IPS-11a (cell line): ENCODE measurements around the gene SETX.

Source experiments
- H3K4me3 ChIP-seq: one replicate; pipeline ENCODE4 v1.5.1; 2013; ENCODE audit warnings: low read depth, low read length, control low read depth

Gene SETX

DNA sequence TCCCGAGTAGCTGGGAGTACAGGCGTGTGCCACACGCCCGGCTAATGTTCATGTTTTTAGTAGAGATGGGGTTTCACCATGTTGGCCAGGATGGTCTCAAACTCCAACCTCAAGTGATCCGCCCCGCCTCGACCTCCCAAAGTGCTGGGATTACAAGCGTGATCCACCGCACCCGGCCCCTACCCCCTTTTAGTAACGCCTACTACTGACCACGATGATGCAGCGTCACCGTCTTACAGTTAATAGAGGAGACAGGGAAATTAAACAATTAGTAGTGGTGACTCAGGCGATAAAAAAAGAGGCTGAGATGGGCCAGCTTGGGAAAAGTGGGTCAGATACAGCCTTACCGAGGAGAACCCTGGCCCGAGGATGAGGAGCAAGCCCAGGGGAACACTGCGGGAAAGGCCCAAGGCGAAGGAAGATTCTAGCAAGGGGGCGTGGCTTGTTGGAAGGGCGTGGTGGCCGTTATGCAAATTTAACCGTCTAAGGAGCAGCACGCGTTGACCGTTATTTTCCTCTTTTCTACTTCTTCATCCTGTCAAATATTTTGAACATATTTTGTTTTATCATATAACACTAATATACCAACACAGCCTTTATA lies 1.6 kb upstream of the SETX start:
- H3K4me3 ChIP-seq: no peak overlapping the region

DNA sequence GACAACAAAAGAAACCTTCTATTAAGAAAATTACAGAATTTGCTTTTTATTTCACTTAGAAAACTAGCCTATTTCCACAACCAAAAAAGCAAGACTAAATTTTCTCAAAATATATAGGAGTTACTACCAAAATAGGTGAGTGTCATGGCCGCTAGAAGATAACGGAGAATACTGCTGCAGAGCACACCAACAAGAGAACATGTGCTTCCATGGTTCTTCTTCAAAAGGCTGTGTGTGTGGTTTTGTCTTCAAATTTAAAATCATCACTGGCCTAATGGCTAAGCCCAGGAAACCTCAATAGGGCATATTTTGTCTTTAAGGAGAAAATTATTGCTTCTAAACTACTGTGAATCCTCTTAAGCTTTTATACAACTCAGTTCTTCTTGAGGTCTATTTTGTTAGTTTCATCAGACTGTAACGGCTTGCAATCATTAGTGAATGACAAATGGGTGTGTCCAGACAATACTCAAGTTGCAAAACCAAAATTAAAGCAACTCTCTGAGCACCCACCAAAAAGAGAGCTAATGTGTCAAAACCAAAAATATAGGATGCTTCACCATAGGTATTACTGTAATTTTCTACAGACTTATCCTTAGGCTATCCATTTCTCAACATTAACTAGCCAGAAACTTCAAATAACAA lies 3.3 kb downstream of the SETX start:
- H3K4me3 ChIP-seq: no peak overlapping the region

DNA sequence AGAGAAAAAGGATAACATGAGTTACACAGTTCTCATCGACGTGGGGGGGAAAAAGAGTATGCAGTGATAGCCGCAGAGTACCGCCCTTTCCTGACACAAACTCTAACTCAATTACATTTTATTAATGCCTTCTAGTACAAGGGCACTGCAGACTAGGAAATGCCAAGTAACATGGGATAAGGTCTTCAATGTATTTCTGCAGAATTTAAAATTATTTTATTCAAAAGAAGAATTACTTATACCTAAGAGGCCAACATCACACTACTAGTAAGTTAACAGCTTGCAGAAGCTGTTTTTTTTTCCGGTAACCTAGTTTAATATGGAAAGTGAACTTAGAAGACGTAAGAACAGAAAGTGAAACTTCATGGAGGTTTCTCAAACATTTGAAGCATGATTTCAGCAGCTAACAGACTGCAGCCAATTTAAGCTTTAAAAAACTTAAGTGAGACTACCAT lies 3.9 kb downstream of the SETX start:
- no peak overlapping the region for H3K4me3 ChIP-seq

DNA sequence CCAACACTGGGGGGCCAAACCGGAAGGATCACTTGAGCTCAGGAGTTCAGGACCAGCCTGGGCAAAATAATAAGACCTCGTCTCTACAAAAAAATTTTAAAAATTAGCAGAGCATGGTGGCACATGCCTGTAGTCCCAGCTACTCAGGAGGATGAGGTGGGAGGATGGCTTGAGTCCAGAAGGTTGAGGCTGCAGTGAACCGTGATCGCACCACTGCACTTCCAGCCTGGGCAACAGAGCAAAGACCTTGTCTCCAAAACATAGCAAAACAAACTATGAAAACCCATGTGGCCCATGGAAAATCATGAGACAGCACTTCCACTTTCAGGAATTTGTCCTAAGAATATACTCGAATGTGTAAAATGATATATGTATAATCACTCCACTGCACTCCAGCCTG lies 6.1 kb downstream of the SETX start:
- H3K4me3 ChIP-seq: no peak overlapping the region

DNA sequence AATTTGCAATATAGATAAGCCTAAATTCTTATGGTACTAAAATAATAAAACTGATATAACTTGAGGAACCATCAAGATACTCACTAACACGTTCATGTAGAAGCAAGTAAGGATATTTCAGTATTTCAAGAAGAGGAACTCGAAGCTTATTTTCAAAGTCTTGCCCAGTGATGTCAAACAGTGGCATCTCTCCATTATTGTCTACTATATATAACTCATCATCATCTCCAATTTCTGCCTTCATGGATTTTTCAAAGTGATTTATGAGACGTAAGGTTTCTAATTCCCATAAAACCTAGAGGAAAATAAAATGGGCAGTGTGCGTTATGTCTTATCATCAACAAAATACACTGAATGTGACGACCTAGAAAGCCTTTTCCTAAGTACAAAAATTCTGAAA lies 8.6 kb downstream of the SETX start:
- no peak overlapping the region for H3K4me3 ChIP-seq

DNA sequence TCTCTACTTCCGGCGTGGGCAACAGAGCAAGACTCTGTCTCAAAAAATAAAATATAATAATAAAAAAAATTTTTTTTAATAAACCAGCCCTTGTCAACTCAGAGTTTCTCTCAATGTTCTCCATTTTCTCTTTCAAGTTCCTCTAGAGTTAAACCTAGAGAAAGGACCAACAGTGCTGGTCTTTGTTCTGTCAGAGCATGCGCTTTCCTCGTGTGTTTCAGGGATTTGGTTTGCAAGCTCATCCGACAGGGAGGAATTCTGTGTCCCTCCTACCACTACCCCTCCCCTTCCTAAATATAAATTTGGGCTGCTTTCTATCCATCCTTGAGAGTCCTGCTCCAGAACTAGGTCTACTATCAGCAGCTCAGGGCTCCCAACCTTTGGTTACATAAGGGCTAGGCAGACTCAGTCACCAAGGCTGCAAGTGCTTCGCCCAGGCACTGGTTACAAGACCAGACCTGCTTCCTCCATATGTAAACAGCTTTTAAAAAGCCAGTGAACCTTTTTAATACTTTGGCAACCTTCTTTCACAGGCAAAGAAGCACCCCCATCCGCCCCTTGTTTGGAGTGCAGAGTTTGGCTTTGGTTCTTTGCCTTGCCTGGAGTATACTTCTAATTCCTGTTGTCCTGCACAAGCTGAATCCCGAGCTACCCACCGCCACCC lies 13.5 kb downstream of the SETX start:
- no peak overlapping the region for H3K4me3 ChIP-seq

DNA sequence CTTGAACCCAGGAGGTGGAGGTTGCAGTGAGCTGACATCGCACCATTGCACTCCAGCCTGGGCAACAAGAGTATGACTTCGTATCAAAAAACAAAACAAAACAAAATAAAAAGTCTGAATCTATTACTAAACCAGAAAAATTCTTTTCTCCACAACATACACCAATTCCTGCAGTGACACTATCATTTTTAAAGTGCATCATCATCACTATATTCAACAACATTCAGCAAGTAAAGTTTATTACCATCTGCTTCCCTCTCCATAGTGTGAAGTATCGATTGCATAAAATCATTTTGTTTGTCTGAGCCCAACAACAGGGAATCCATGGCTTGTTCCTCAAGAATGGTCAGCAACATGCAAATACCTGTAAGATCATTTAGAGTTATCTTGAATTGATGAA lies 20.4 kb downstream of the SETX start:
- H3K4me3 ChIP-seq: no peak overlapping the region

DNA sequence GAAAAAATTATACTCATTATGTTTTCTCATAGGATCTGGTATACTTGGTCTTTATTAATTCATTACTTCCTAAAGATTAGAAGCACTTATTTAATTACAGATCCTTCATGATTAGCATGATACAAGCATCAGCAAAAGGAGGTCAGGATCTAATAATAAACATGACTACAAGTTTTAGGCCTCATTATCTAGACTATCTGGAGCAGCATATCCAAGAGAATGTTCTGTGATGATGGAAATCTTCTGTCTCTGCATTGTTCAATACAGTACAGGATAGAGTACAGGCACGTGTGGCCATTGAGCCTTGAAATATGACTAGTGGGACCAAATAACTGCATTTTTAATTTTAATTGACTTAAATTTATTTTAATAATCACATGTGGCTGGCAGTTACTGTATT lies 21.2 kb downstream of the SETX start:
- H3K4me3 ChIP-seq: no peak overlapping the region

DNA sequence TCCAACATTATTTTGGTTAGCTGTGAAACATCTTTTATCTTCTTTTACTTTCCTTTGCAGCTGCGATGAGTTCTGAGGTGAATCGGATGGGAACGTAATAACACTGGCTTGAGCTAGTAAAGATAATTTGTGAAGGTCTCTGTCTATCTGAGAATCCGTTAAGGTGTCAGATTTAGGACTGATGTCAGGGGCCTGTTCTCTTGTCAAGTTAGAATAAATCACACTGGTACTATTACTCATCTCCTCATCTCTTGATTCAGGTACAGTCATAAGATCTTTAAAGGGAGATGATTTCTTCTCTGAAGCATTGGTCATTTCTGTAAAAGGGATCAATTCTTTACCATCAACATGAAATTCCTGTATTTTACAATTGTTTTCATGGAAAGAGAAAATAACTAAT lies 26.2 kb downstream of the SETX start:
- no peak overlapping the region for H3K4me3 ChIP-seq

DNA sequence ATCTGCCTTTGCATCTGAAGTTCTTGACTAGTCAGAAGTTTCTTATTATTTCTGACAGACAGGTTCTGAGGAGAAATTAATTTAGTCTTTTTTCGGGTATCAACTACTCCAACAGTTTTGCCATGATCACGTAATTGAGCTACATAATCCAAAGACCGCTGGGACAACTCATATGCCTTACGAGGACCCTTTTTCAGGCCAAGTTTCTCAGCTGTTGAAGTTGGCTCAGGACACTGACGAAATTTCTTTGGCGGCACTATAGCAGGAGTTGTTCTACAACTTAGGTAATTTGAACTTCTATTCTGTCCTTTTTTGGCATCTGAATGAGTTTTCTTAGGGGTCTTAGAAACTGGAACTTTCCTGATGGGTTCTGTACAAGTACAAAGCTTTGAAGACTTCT lies 27.2 kb downstream of the SETX start:
- no peak overlapping the region for H3K4me3 ChIP-seq

DNA sequence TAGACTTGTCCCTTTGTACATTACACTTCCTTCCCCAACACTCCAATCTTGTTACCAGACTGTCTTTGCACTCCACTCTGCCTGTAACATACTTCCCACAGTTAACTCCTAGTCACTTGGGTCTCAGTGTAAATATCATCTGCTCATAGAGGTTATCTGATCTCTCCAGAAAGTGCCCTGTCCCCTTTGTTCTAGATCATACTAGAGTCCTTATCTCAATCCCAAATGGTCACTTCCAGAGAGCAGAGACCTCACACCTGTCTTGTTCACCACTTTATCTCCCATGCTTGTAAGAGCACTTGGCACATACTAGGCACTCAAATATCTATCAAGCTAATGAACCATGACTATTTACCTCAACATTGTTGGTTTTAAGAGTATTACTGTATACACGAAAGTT lies 30.4 kb downstream of the SETX start:
- H3K4me3 ChIP-seq: no peak overlapping the region

- no peak overlapping the region for H3K4me3 ChIP-seq
These were observed 35.2 kb downstream of the SETX start for GRCh38 chr9:132319421-132320110.

DNA sequence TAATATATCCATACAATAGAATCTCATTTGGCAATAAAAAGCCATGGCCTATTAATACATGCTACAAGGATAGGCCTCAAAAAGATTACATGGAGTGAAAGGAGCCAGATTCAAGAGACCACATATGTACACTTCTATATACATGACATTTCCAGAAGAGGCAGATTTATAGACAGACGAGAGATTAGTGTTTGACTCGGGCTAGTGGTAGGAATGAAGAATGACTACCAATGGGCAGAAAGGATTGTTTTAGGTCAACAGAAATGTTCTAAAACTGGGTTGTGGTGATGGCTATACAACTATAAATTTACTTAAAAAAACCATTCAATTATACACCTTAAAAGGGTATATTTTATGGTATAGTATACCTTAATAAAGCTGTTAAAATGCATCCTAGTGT lies 41.9 kb downstream of the SETX start:
- no peak overlapping the region for H3K4me3 ChIP-seq

- no peak overlapping the region for H3K4me3 ChIP-seq
These were observed 42.4 kb downstream of the SETX start for GRCh38 chr9:132312426-132312825.

- no peak overlapping the region for H3K4me3 ChIP-seq
These were observed 42.8 kb downstream of the SETX start for GRCh38 chr9:132311978-132312377.

- H3K4me3 ChIP-seq: no peak overlapping the region
These were observed 45.7 kb downstream of the SETX start for GRCh38 chr9:132309056-132309455.

GRCh38 chr9:132301521-132301920 lies 53.3 kb downstream of the SETX start:
- H3K4me3 ChIP-seq: no peak overlapping the region

- no peak overlapping the region for H3K4me3 ChIP-seq
These were observed 55.6 kb downstream of the SETX start for GRCh38 chr9:132299221-132299620.

- no peak overlapping the region for H3K4me3 ChIP-seq
These were observed 59.6 kb downstream of the SETX start for GRCh38 chr9:132295181-132295580.

GRCh38 chr9:132293145-132293721 lies 61.6 kb downstream of the SETX start:
- H3K4me3 ChIP-seq: no peak overlapping the region

GRCh38 chr9:132288966-132289365 lies 65.8 kb downstream of the SETX start:
- H3K4me3 ChIP-seq: no peak overlapping the region

- H3K4me3 ChIP-seq: no peak overlapping the region
These were observed 66.4 kb downstream of the SETX start for GRCh38 chr9:132288361-132288760.
